PC-9 (cell line): ENCODE results near the gene LMCD1. TPM values are rescaled to one million over a fixed set of nuclear protein-coding genes. Genes with fewer than 3 reads are reported as not detected.

Source experiments
- BruUV-seq: library from RNA; stranded (reverse); fragments of 400-500 nt; replicated peaks from 2 replicates; lab custom pipeline; 2021; lab: Mats Ljungman, UMichigan
- CTCF ChIA-PET: fragments of 300-600 bp; sonication (Branson Sonifier 250); formaldehyde crosslinking; loops from one replicate; lab custom pipeline; 2022; ENCODE audit warnings: antibody characterized with exemption; lab: Charles Lee
- POLR2A ChIA-PET: fragments of 300-600 bp; sonication (Branson Sonifier 250); formaldehyde crosslinking; loops from one replicate; lab custom pipeline; 2022; ENCODE audit warnings: antibody characterized with exemption; ENCODE audit not compliant: unreplicated experiment; lab: Charles Lee
- DNase-seq, 2 experiments: peaks; one replicate each; pipeline versions ENCODE4 v3.0.0 to v3.0.0-alpha.2; 2015 to 2022; ENCODE audit warnings: mixed read lengths in 1 of 2
- H2AFZ ChIP-seq: fragments of 200-600 bp; sonication (generic); 2 replicates; pipeline ENCODE4 v1.8.1; 2017; ENCODE audit warnings: antibody characterized with exemption
- H3F3A ChIP-seq: fragments of 200-600 bp; sonication (generic); 2 replicates; pipeline ENCODE4 v1.8.1; 2017; ENCODE audit warnings: antibody characterized with exemption, mild to moderate bottlenecking, low read depth; ENCODE audit not compliant: insufficient read depth
- H3K27ac ChIP-seq: fragments of 200-600 bp; sonication (generic); 2 replicates; pipeline ENCODE4 v1.6.1; 2016; ENCODE audit warnings: mixed run types
- H3K27me3 ChIP-seq: fragments of 200-600 bp; sonication (generic); 2 replicates; pipeline ENCODE4 v1.6.1; 2016; ENCODE audit warnings: low read depth, mixed run types; ENCODE audit not compliant: insufficient read depth
- H3K36me3 ChIP-seq: fragments of 200-600 bp; sonication (generic); 2 replicates; pipeline ENCODE4 v1.6.1; 2016; ENCODE audit warnings: low read depth, mixed run types
- H3K4me1 ChIP-seq: fragments of 200-600 bp; sonication (generic); replicated peaks from 2 replicates; pipeline ENCODE4 v1.6.1; 2016; ENCODE audit warnings: mixed run types; ENCODE audit not compliant: insufficient read depth
- H3K4me2 ChIP-seq: fragments of 200-600 bp; sonication (generic); 2 replicates; pipeline ENCODE4 v1.6.1; 2017; ENCODE audit warnings: mixed run types
- H3K4me3 ChIP-seq: fragments of 200-600 bp; sonication (generic); 2 replicates; pipeline ENCODE4 v1.6.1; 2016; ENCODE audit warnings: mixed run types
- H3K79me2 ChIP-seq: fragments of 200-600 bp; sonication (generic); 2 replicates; pipeline ENCODE4 v1.6.1; 2017; ENCODE audit warnings: low read depth, mixed run types
- H3K9me2 ChIP-seq: fragments of 200-600 bp; sonication (generic); 2 replicates; pipeline ENCODE4 v1.8.1; 2017; ENCODE audit warnings: mild to moderate bottlenecking; ENCODE audit not compliant: insufficient read depth
- H3K9me3 ChIP-seq: fragments of 200-600 bp; sonication (generic); 2 replicates; pipeline ENCODE4 v1.8.1; 2016; ENCODE audit warnings: low read depth; ENCODE audit not compliant: insufficient read depth
- H4K20me1 ChIP-seq: fragments of 200-600 bp; sonication (generic); 2 replicates; pipeline ENCODE4 v1.8.1; 2017; ENCODE audit not compliant: insufficient read depth
- EZH2 ChIP-seq: fragments of 200-600 bp; sonication (generic); IDR thresholded peaks from 2 replicates; pipeline ENCODE4 v1.8.0; 2017; ENCODE audit warnings: antibody characterized with exemption, low read depth
- intact Hi-C: fragments of 100-400 bp; cut with micrococcal nuclease; formaldehyde crosslinking; loops from one replicate; pipeline ENCODE4 v1.10.0; 2022; ENCODE audit not compliant: unreplicated experiment
- total RNA-seq: library from RNA; stranded (reverse); gene quantifications from 2 replicates; pipeline ENCODE4 v1.2.3, GENCODE V29; 2021
- TF ChIP-seq, protein P1 (sequence below): fragments of 200-600 bp; sonication (generic); conservative IDR thresholded peaks from 2 replicates; pipeline ENCODE4 v1.6.1; 2017; ENCODE audit warnings: mixed run types, antibody characterized with exemption, mild to moderate bottlenecking, moderate library complexity

The LMCD1 gene
- total RNA-seq, 1 experiment from 2014 or later = 10.3 TPM

DNA sequence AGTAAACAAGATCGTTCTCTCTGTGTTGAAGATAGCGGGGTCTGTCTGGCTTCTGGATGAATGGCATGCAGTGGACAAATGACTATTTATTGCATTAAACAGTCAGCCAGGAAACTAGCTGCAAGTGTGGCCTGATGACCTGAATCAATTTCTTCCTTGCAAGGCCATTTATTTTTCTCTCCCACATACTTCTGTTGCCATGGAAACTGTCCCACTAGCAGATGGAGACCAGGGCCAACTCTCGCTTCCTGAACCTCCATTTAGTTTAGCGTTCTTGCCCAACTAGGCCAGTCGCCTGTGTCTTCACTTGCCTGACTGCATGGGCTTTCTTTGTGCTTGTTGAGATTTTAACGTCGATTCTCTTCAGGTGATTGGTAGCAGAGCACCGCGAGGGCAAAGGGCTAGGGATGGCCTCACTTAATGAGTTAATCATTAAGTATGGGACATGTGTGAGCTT lies 27.6 kb downstream of the LMCD1 start:
- Histone ChIP-seq H3K36me3 (no peaks in the 10 kb centered on the region), H3K27ac (no peak overlapping the region), H2AFZ (no peak overlapping the region), H3K27me3 (no peaks in the 10 kb centered on the region), H3K4me1 (0 out of 2 replicates have a peak, but pooled peaks cover 17% of the 10 kb centered on the region), H3K4me3 (no peak overlapping the region), H4K20me1 (no peaks in the 10 kb centered on the region), H3K9me3 (no peaks in the 10 kb centered on the region), H3K79me2 (no peaks in the 10 kb centered on the region), H3K4me2 (no peak overlapping the region), H3K9me2 (no peaks in the 10 kb centered on the region), H3F3A (0 out of 2 replicates have a peak, but pooled peaks cover 3% of the 10 kb centered on the region)
- intact Hi-C loops = no loop called here
- ChIA-PET POLR2A (no interaction called here), CTCF (interaction anchor here (0.6 kb wide), 1 partner anchor 12 kb away, joined by 8 read pairs; no protein-coding TSS in a partner anchor)
- no TSS peak for BruUV-seq
- no peak for DNase-seq
- no peak for TF ChIP-seq EZH2
- TF ChIP-seq, protein P1, sequence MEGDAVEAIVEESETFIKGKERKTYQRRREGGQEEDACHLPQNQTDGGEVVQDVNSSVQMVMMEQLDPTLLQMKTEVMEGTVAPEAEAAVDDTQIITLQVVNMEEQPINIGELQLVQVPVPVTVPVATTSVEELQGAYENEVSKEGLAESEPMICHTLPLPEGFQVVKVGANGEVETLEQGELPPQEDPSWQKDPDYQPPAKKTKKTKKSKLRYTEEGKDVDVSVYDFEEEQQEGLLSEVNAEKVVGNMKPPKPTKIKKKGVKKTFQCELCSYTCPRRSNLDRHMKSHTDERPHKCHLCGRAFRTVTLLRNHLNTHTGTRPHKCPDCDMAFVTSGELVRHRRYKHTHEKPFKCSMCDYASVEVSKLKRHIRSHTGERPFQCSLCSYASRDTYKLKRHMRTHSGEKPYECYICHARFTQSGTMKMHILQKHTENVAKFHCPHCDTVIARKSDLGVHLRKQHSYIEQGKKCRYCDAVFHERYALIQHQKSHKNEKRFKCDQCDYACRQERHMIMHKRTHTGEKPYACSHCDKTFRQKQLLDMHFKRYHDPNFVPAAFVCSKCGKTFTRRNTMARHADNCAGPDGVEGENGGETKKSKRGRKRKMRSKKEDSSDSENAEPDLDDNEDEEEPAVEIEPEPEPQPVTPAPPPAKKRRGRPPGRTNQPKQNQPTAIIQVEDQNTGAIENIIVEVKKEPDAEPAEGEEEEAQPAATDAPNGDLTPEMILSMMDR = no peak

DNA sequence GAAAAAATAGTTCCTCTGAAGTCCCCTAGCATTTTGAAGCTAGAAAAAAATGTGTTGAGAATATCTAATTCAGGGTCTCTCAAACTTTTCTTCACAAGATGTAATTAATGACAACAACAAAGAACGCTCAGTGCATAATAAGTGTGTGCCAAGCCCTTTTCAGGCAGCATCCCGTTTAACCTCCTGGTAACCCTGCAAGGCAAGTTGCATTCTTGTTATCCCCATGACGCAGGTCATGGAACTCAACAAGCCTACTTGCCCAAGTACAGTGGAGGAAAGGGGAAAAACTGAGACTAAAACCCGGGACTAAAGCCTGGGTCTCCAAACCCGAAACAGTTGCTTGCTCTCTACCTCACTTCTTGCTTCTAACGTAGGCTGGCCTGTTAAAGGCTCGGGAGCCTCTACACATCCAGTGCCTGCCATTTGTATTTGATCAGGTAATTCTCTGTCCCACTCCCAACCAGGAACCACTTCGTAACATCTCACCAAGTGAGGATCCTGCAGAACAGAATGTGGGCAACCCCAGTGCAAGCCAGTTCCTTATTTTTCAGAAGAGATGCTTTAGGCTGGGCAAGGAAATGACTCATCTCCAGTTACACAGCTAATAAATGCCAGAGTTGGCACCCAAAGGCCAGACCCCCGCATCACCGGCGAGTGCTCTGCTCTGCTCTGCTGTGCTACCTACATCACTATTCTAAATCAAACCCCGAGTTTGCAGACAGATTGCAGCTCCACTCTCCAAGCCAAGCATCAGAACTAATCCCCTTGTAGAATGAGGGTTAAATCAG lies 28.3 kb downstream of the LMCD1 start:
- H3K79me2 ChIP-seq = no peaks in the 10 kb centered on the region
- POLR2A ChIA-PET = no interaction called here
- intact Hi-C loops = no loop called here
- CTCF ChIA-PET = no interaction called here
- H3K27me3 ChIP-seq = no peaks in the 10 kb centered on the region
- no peaks in the 10 kb centered on the region for H3K9me2 ChIP-seq
- H3K9me3 ChIP-seq = no peaks in the 10 kb centered on the region
- no peak overlapping the region for H3K27ac ChIP-seq
- no peak for DNase-seq
- H3K4me1 ChIP-seq = 0 out of 2 replicates have a peak, but pooled peaks cover 17% of the 10 kb centered on the region
- no peak overlapping the region for H3K4me3 ChIP-seq
- no peak overlapping the region for H2AFZ ChIP-seq
- H3K4me2 ChIP-seq = no peak overlapping the region
- 0 out of 2 replicates have a peak, but pooled peaks cover 2% of the 10 kb centered on the region for H3F3A ChIP-seq
- BruUV-seq = no TSS peak
- no peaks in the 10 kb centered on the region for H3K36me3 ChIP-seq
- TF ChIP-seq EZH2 = no peak
- TF ChIP-seq, protein P1 = no peak
- no peaks in the 10 kb centered on the region for H4K20me1 ChIP-seq

DNA sequence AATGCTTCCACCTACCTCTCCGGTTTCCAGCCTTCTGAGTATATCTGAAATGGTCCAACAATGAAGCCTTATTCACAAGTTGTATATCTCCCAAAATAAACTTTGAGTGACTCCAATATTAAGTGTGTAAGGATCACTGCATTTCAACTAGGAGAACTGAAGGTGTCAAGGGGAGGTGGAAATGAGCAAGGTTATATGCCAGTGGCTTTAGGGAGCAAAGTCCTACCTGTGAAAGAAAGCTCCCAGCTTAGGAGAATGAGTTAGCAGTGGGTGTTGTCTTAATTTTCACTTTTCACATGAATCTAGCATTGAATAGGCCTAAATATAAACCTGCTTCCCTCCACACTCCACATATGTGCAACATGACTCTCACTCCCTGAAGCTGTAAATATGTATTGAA lies 29.0 kb downstream of the LMCD1 start:
- ChIA-PET CTCF (no interaction called here), POLR2A (no interaction called here)
- no peaks in the 10 kb centered on the region for H4K20me1 ChIP-seq
- no peak overlapping the region for H3K27ac ChIP-seq
- intact Hi-C loops = no loop called here
- no peaks in the 10 kb centered on the region for H3K9me3 ChIP-seq
- DNase-seq = no peak
- TF ChIP-seq, protein P1 = no peak
- TF ChIP-seq EZH2 = no peak
- no peaks in the 10 kb centered on the region for H3K36me3 ChIP-seq
- H3K27me3 ChIP-seq = no peaks in the 10 kb centered on the region
- H2AFZ ChIP-seq = no peak overlapping the region
- no peaks in the 10 kb centered on the region for H3K79me2 ChIP-seq
- no peak overlapping the region for H3K4me3 ChIP-seq
- no peaks in the 10 kb centered on the region for H3K9me2 ChIP-seq
- H3K4me2 ChIP-seq = no peak overlapping the region
- 0 out of 2 replicates have a peak, but pooled peaks cover 17% of the 10 kb centered on the region for H3K4me1 ChIP-seq
- no peaks in the 10 kb centered on the region for H3F3A ChIP-seq
- no TSS peak for BruUV-seq
